Adipocyte (in vitro differentiated cells): Measurements from ENCODE around the gene RNLS.

Experiments used
- DNase-seq: peaks from one replicate; pipeline ENCODE4 v3.0.0-alpha.2; 2015; ENCODE audit warnings: low read depth
- H3K27me3 ChIP-seq: replicated peaks from 2 replicates; pipeline ENCODE4 v1.7.0; 2013; ENCODE audit warnings: mild to moderate bottlenecking, low read length, moderate library complexity; ENCODE audit not compliant: control insufficient read depth, insufficient read depth
- H3K36me3 ChIP-seq: 2 replicates; pipeline ENCODE4 v1.7.0; 2013; ENCODE audit warnings: low read length, mild to moderate bottlenecking, moderate library complexity; ENCODE audit not compliant: control insufficient read depth, insufficient read depth, severe bottlenecking
- H3K4me1 ChIP-seq: 2 replicates; pipeline ENCODE4 v1.7.0; 2013; ENCODE audit warnings: mild to moderate bottlenecking, low read length, moderate library complexity; ENCODE audit not compliant: control insufficient read depth, insufficient read depth
- H3K4me3 ChIP-seq: 2 replicates; pipeline ENCODE4 v1.7.0; 2013; ENCODE audit warnings: mild to moderate bottlenecking, low read length, moderate library complexity
- H3K9ac ChIP-seq: 2 replicates; pipeline ENCODE4 v1.7.0; 2013; ENCODE audit warnings: mild to moderate bottlenecking, low read length, moderate library complexity
- H3K9me3 ChIP-seq: 2 replicates; pipeline ENCODE4 v1.7.0; 2013; ENCODE audit warnings: mild to moderate bottlenecking, low read length, moderate library complexity; ENCODE audit not compliant: control insufficient read depth

RNLS gene

GRCh38 chr10:88330174-88330573 lies 252.9 kb downstream of the RNLS start:
- no peak overlapping the region for H3K4me3 ChIP-seq
- peak; percentile 4 for DNase-seq
- no peaks in the 10 kb centered on the region for H3K9me3 ChIP-seq
- no peak overlapping the region for H3K9ac ChIP-seq
- H3K27me3 ChIP-seq, result no peaks in the 10 kb centered on the region
- no peaks in the 10 kb centered on the region for H3K36me3 ChIP-seq
- peaks cover 4% of the 10 kb centered on the region for H3K4me1 ChIP-seq

GRCh38 chr10:88322324-88323063 lies 260.6 kb downstream of the RNLS start:
- no peaks in the 10 kb centered on the region for H3K36me3 ChIP-seq
- no peak for DNase-seq
- H3K9me3 ChIP-seq, result peaks cover 29% of the 10 kb centered on the region
- no peaks in the 10 kb centered on the region for H3K27me3 ChIP-seq
- no peaks in the 10 kb centered on the region for H3K4me1 ChIP-seq
- H3K9ac ChIP-seq, result no peak overlapping the region
- no peak overlapping the region for H3K4me3 ChIP-seq

DNA sequence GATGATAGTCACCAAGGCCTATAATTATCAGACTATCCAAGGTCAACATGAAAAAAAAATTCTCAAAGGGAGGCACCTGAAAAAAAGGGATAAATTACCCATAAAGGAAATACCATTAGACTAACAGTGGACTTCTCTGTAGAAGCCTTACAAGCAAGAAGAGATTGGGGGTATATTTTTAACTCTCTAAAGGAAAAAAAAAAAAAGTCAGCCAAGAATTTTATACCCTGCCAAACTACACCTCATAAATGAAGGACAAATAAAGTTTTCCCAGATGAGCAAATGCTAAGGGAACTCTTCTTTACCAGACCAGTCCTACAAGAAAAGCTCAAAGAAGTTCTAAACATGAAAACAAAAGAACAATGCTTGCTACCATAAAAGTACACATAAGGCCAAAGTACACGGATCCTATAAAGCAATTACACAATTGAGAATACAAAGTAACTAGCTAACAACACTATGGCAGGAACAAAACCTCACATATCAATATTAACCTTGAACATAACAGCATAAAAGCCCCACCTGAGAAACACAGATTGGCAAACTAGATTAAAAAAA lies 263.1 kb downstream of the RNLS start:
- Histone ChIP-seq H3K4me3 (no peak overlapping the region), H3K27me3 (no peaks in the 10 kb centered on the region), H3K9me3 (peaks cover 29% of the 10 kb centered on the region), H3K9ac (no peak overlapping the region), H3K4me1 (no peaks in the 10 kb centered on the region), H3K36me3 (no peaks in the 10 kb centered on the region)
- no peak for DNase-seq

- Histone ChIP-seq H3K36me3 (no peaks in the 10 kb centered on the region), H3K9me3 (peaks cover 29% of the 10 kb centered on the region), H3K9ac (no peak overlapping the region), H3K27me3 (no peaks in the 10 kb centered on the region), H3K4me1 (peaks cover 11% of the 10 kb centered on the region), H3K4me3 (no peak overlapping the region)
- DNase-seq, result no peak
Measured at GRCh38 chr10:88318803-88319202, 264.3 kb downstream of the RNLS start.

DNA sequence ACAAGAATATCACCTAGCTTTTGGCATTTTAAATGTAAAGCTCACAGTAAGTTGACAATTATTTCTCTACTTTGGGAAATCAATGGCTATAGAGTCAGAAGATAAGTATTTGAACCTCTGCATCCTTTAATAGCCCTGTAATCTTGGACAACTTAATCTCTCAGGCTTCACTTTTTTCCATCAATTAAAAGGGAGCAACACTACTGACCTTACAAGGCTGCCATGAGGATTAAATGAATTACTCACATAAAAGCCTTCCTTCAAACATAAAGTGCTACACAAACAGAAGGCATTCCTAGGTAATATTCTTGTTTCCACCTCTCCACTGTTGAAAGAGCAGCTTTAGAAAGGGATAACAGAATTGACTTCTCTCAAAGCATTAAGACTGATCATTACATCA lies 266.0 kb downstream of the RNLS start:
- no peaks in the 10 kb centered on the region for H3K27me3 ChIP-seq
- no peak overlapping the region for H3K9ac ChIP-seq
- H3K4me1 ChIP-seq, result peaks cover 27% of the 10 kb centered on the region
- peaks cover 23% of the 10 kb centered on the region for H3K9me3 ChIP-seq
- DNase-seq, result no peak
- no peak overlapping the region for H3K4me3 ChIP-seq
- H3K36me3 ChIP-seq, result no peaks in the 10 kb centered on the region

DNA sequence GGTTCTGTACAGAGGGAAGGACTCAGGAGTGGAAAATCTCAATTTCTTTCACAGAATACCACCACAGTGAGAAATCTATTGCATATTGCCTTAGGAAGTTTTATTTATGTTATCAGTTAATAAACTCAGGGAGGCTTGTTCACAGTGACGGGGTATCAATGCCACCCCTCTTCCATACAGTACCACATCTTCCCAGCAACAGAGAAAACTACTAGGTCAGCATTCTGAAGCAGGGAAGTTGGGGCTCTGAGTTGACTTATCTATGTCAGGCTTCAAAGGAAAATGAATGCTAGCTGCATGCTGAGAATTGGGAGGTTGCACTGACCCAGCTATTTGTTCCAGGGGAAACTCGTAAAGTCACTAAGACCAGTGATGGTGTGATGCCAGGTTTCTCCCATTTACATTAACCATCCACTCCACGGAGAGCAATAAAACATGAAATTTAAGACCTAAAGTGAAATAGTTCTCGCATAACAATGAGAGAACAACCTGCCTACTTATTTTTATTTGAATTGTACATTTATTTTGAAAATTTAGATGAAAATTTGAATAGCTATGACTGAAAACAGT lies 266.7 kb downstream of the RNLS start:
- peaks cover 23% of the 10 kb centered on the region for H3K9me3 ChIP-seq
- no peak overlapping the region for H3K9ac ChIP-seq
- H3K27me3 ChIP-seq, result no peaks in the 10 kb centered on the region
- peaks cover 28% of the 10 kb centered on the region for H3K4me1 ChIP-seq
- DNase-seq, result no peak
- H3K4me3 ChIP-seq, result no peak overlapping the region
- H3K36me3 ChIP-seq, result no peaks in the 10 kb centered on the region

DNA sequence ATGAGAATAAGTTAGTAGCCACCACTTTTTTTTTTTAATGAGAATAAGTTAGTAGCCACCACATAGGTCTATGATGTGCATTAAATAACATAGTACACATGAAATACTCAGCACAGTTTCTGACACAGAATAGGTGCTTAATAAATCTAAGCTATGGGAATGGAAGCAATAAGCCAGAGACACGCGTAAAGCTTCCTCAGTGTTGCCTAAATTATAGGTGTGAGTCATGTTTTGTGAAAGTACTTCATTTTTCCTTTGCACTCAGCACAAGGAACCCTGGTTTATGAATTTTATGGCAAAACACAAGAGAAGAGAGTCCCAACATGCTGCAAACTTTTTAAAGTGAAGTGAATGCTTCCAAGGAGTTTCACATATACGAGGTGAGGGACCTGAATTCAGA lies 267.4 kb downstream of the RNLS start:
- DNase-seq, result no peak
- Histone ChIP-seq H3K27me3 (no peaks in the 10 kb centered on the region), H3K9me3 (peaks cover 22% of the 10 kb centered on the region), H3K9ac (no peak overlapping the region), H3K4me1 (peaks cover 28% of the 10 kb centered on the region), H3K36me3 (no peaks in the 10 kb centered on the region), H3K4me3 (no peak overlapping the region)

- no peaks in the 10 kb centered on the region for H3K27me3 ChIP-seq
Measured at GRCh38 chr10:88314362-88314761, 268.8 kb downstream of the RNLS start.

DNA sequence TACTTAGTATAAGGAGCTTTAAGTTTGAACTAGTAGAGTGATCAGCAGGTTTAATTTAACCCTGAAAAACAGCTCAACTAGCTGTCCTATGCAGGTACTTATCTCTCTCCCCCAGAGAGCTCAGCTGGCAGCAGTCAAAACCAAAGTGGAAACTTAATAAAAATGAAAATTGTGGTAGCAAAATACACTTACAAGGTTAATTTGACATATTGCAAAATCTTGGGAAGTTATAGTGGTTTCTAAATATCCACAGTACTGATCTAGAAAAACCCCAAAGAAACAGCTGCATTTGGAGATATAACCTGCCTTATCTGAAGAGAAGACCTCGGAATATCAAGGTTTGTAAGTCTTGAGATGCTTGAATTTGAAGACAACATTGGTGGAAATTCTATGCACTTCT lies 269.2 kb downstream of the RNLS start:
- H3K9ac ChIP-seq, result no peak overlapping the region
- no peak for DNase-seq
- no peaks in the 10 kb centered on the region for H3K27me3 ChIP-seq
- H3K36me3 ChIP-seq, result no peaks in the 10 kb centered on the region
- peaks cover 28% of the 10 kb centered on the region for H3K4me1 ChIP-seq
- no peak overlapping the region for H3K4me3 ChIP-seq
- peaks cover 3% of the 10 kb centered on the region for H3K9me3 ChIP-seq

More at GRCh38 chr10:88314362-88314761, 268.8 kb downstream of the RNLS start:
- Histone ChIP-seq H3K9ac (no peak overlapping the region), H3K4me3 (no peak overlapping the region), H3K9me3 (peaks cover 8% of the 10 kb centered on the region), H3K36me3 (no peaks in the 10 kb centered on the region), H3K4me1 (peaks cover 28% of the 10 kb centered on the region)
- no peak for DNase-seq

DNA sequence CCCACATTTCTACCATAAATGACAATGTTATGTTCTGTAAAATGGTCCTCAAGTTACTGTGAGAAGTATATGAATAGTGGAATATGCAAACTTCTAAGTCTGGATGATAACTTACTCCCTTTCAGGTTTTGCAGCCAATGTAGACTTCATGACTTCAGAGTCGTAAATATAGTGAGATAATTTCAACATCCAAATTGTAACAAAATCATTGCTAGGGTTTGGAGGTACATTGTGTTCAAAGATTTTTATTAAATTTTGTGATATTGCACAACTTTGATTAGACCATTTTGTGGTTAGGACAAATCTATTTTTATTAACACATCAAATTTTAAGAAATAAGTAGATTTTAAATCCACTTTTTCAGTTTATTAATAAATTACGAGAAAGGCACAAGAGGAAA lies 270.3 kb downstream of the RNLS start:
- Histone ChIP-seq H3K4me3 (no peak overlapping the region), H3K9ac (no peak overlapping the region), H3K36me3 (no peaks in the 10 kb centered on the region), H3K4me1 (peaks cover 28% of the 10 kb centered on the region), H3K27me3 (no peaks in the 10 kb centered on the region), H3K9me3 (no peaks in the 10 kb centered on the region)
- DNase-seq, result no peak

- Histone ChIP-seq H3K4me1 (peaks cover 28% of the 10 kb centered on the region), H3K36me3 (no peaks in the 10 kb centered on the region), H3K4me3 (no peak overlapping the region), H3K27me3 (no peaks in the 10 kb centered on the region), H3K9me3 (no peaks in the 10 kb centered on the region), H3K9ac (no peak overlapping the region)
- DNase-seq, result no peak
Measured at GRCh38 chr10:88311264-88311663, 271.9 kb downstream of the RNLS start.
